Glutamatergic neuron (in vitro differentiated cells): Measurements from ENCODE around the gene TPH2. TPM values are rescaled to one million over a fixed set of nuclear protein-coding genes. Genes with fewer than 3 reads are reported as not detected.

ENCODE experiments used
- DNase-seq: peaks from one replicate; pipeline ENCODE4 v3.0.0; 2022
- H3K27ac Mint-ChIP-seq: one replicate; pipeline ENCODE4 v1.8.0; 2020; ENCODE audit warnings: mild to moderate bottlenecking, mixed read lengths, inconsistent platforms; ENCODE audit not compliant: unreplicated experiment
- H3K27me3 Mint-ChIP-seq: one replicate; pipeline ENCODE4 v1.8.0; 2020; ENCODE audit warnings: mild to moderate bottlenecking, moderate library complexity, mixed read lengths, inconsistent platforms; ENCODE audit not compliant: unreplicated experiment
- H3K36me3 Mint-ChIP-seq: one replicate; pipeline ENCODE4 v1.8.0; 2020; ENCODE audit warnings: mild to moderate bottlenecking, mixed read lengths, inconsistent platforms; ENCODE audit not compliant: unreplicated experiment
- H3K4me1 Mint-ChIP-seq: one replicate; pipeline ENCODE4 v1.8.0; 2020; ENCODE audit warnings: mild to moderate bottlenecking, low read depth, mixed read lengths, inconsistent platforms; ENCODE audit not compliant: unreplicated experiment
- H3K4me3 Mint-ChIP-seq: one replicate; pipeline ENCODE4 v1.8.0; 2020; ENCODE audit warnings: mild to moderate bottlenecking, mixed read lengths, inconsistent platforms; ENCODE audit not compliant: unreplicated experiment
- H3K9me3 Mint-ChIP-seq: one replicate; pipeline ENCODE4 v1.8.0; 2020; ENCODE audit warnings: mild to moderate bottlenecking, moderate library complexity, mixed read lengths, inconsistent platforms; ENCODE audit not compliant: unreplicated experiment
- CTCF ChIP-seq: fragments of 200-600 bp; sonication (generic); IDR thresholded peaks from one replicate; pipeline ENCODE4 v1.5.0; 2021; ENCODE audit not compliant: partially characterized antibody, unreplicated experiment
- total RNA-seq: library from RNA; stranded (reverse); fragmentation: NEBNext Ultra II Directional; extraction: Animal tissue kit (Norgen Biotek cat#: 25700); gene quantifications from one replicate; pipeline ENCODE4 v1.2.1, GENCODE V29; 2021; ENCODE audit not compliant: unreplicated experiment

The TPH2 gene
- total RNA-seq, 1 donor from 2014 or later, result 0.34 TPM

GRCh38 chr12:72010356-72010755, 71.7 kb downstream of the TPH2 start:
- no peak overlapping the region for H3K27ac Mint-ChIP-seq
- no peaks in the 10 kb centered on the region for H3K27me3 Mint-ChIP-seq
- H3K4me1 Mint-ChIP-seq, result no peaks in the 10 kb centered on the region
- no peak overlapping the region for H3K4me3 Mint-ChIP-seq
- H3K36me3 Mint-ChIP-seq, result no peaks in the 10 kb centered on the region
- peaks cover 1% of the 10 kb centered on the region for H3K9me3 Mint-ChIP-seq
- no peak for DNase-seq
- no peak for TF ChIP-seq CTCF

GRCh38 chr12:72011374-72011773, 72.7 kb downstream of the TPH2 start:
- H3K27me3 Mint-ChIP-seq, result no peaks in the 10 kb centered on the region
- H3K36me3 Mint-ChIP-seq, result no peaks in the 10 kb centered on the region
- no peak for TF ChIP-seq CTCF
- no peak for DNase-seq
- no peak overlapping the region for H3K27ac Mint-ChIP-seq
- H3K9me3 Mint-ChIP-seq, result peaks cover 1% of the 10 kb centered on the region
- H3K4me1 Mint-ChIP-seq, result no peaks in the 10 kb centered on the region
- H3K4me3 Mint-ChIP-seq, result no peak overlapping the region

- Mint-ChIP-seq H3K4me1 (peaks cover 2% of the 10 kb centered on the region), H3K4me3 (no peak overlapping the region), H3K27me3 (no peaks in the 10 kb centered on the region), H3K27ac (no peak overlapping the region), H3K36me3 (no peaks in the 10 kb centered on the region), H3K9me3 (peaks cover under 1% of the 10 kb centered on the region)
- no peak for DNase-seq
- no peak for TF ChIP-seq CTCF
These were observed 74.2 kb downstream of the TPH2 start for GRCh38 chr12:72012874-72013273.

- DNase-seq, result no peak
- Mint-ChIP-seq H3K9me3 (no peaks in the 10 kb centered on the region), H3K36me3 (no peaks in the 10 kb centered on the region), H3K4me1 (peaks cover 6% of the 10 kb centered on the region), H3K4me3 (no peak overlapping the region), H3K27ac (no peak overlapping the region), H3K27me3 (no peaks in the 10 kb centered on the region)
- TF ChIP-seq CTCF, result no peak
These were observed 77.2 kb downstream of the TPH2 start for GRCh38 chr12:72015895-72016294.

GRCh38 chr12:72017054-72017651, 78.5 kb downstream of the TPH2 start:
- no peaks in the 10 kb centered on the region for H3K27me3 Mint-ChIP-seq
- H3K4me1 Mint-ChIP-seq, result peaks cover 6% of the 10 kb centered on the region
- no peak overlapping the region for H3K4me3 Mint-ChIP-seq
- no peak overlapping the region for H3K27ac Mint-ChIP-seq
- peak; percentile 74 for DNase-seq
- H3K9me3 Mint-ChIP-seq, result no peaks in the 10 kb centered on the region
- peak; percentile 79 for TF ChIP-seq CTCF
- H3K36me3 Mint-ChIP-seq, result no peaks in the 10 kb centered on the region
